SU-DHL-6 (cell line): Measurements from ENCODE around the gene LGALS9.

Experiments used
- H2AFZ ChIP-seq: fragments of 200-600 bp; sonication (generic); 2 replicates; pipeline ENCODE4 v1.6.1; 2014; ENCODE audit warnings: low read depth, mild to moderate bottlenecking, moderate library complexity, mixed read lengths, antibody characterized with exemption, low read length; ENCODE audit not compliant: severe bottlenecking
- H3F3A ChIP-seq: fragments of 200-600 bp; shearing (Covaris generic); 2 replicates; pipeline ENCODE4 v1.6.0; 2016; ENCODE audit warnings: antibody characterized with exemption, mild to moderate bottlenecking; ENCODE audit not compliant: insufficient read depth
- H3K27ac ChIP-seq: fragments of 200-600 bp; sonication (generic); 2 replicates; pipeline ENCODE4 v1.5.1; 2016; ENCODE audit warnings: low read depth, mild to moderate bottlenecking, low read length, moderate library complexity, mixed read lengths
- H3K27me3 ChIP-seq: fragments of 200-600 bp; sonication (generic), shearing (Covaris generic); 2 replicates; pipeline ENCODE4 v1.6.0; 2014; ENCODE audit warnings: mild to moderate bottlenecking, low read length
- H3K36me3 ChIP-seq: fragments of 200-600 bp; sonication (generic); 2 replicates; pipeline ENCODE4 v1.6.1; 2014; ENCODE audit warnings: mild to moderate bottlenecking, low read length, mixed read lengths
- H3K4me2 ChIP-seq: fragments of 300-600, 200-600 bp; shearing (Covaris generic), sonication (generic); 2 replicates; pipeline ENCODE4 v1.6.0; 2014; ENCODE audit warnings: low read length, low read depth, mild to moderate bottlenecking; ENCODE audit not compliant: poor library complexity, severe bottlenecking
- H3K4me3 ChIP-seq: fragments of 200-600 bp; sonication (generic); 2 replicates; pipeline ENCODE4 v1.5.1; 2014; ENCODE audit warnings: antibody characterized with exemption, low read length, mild to moderate bottlenecking, mixed read lengths; ENCODE audit not compliant: insufficient read depth, poor library complexity, severe bottlenecking
- H3K79me2 ChIP-seq: fragments of 200-600 bp; sonication (generic); 2 replicates; pipeline ENCODE4 v1.6.1; 2014; ENCODE audit warnings: mild to moderate bottlenecking, low read length, moderate library complexity; ENCODE audit not compliant: insufficient read depth
- H3K9ac ChIP-seq: fragments of 200-600 bp; sonication (generic); 2 replicates; pipeline ENCODE4 v1.7.0; 2014; ENCODE audit warnings: mild to moderate bottlenecking, low read length
- H3K9me2 ChIP-seq: fragments of 200-600 bp; sonication (generic); replicated peaks from 2 replicates; pipeline ENCODE4 v1.6.1; 2014; ENCODE audit warnings: low read length; ENCODE audit not compliant: insufficient read depth
- H3K9me3 ChIP-seq: fragments of 200-600 bp; sonication (generic); 2 replicates; pipeline ENCODE4 v1.6.1; 2014; ENCODE audit warnings: low read length, mixed read lengths; ENCODE audit not compliant: insufficient read depth
- H4K20me1 ChIP-seq: fragments of 200-600 bp; sonication (generic); 2 replicates; pipeline ENCODE4 v1.6.1; 2014; ENCODE audit warnings: low read depth, mild to moderate bottlenecking, antibody characterized with exemption, low read length, moderate library complexity, mixed read lengths
- EZH2phosphoT487 ChIP-seq: fragments of 200-600 bp; sonication (generic), shearing (Covaris generic); conservative IDR thresholded peaks from 2 replicates; pipeline ENCODE4 v1.6.1; 2018; ENCODE audit warnings: mild to moderate bottlenecking, antibody characterized with exemption, low read length, moderate library complexity, mixed read lengths
- TF ChIP-seq, protein P1 (sequence below): fragments of 200-600 bp; sonication (generic); IDR thresholded peaks from one replicate; pipeline ENCODE4 v1.5.1; 2017; ENCODE audit warnings: antibody characterized with exemption, mild to moderate bottlenecking, low read length, moderate library complexity; ENCODE audit not compliant: insufficient read depth, poor library complexity, severe bottlenecking

LGALS9 gene

DNA sequence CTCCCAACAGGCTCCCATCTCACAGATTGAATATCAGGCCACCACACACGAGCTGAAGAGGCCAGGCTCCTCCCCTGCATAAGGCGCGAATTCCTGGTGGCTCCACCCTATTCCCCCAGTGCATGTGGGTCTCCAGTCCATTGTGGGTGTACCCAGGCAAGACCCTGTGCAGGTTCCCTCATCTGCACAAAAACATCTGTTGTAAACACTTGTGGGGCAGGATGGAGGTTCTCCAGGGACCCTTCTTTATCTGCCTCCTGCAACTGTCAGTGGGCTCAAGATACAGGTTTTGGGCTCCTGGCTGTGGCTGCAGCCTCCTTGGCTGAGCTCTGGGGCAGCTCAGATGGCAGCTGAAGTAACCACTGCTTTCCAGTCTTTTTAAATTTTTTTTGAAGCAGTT lies 17.6 kb upstream of the LGALS9 start:
- Histone ChIP-seq H2AFZ (no peak overlapping the region), H3K9me2 (no peaks in the 10 kb centered on the region), H3F3A (no peaks in the 10 kb centered on the region), H3K9me3 (no peaks in the 10 kb centered on the region), H3K9ac (no peak overlapping the region), H3K27ac (no peak overlapping the region), H3K79me2 (no peaks in the 10 kb centered on the region), H3K27me3 (no peaks in the 10 kb centered on the region), H3K4me3 (no peak overlapping the region), H3K36me3 (no peaks in the 10 kb centered on the region), H3K4me2 (no peak overlapping the region), H4K20me1 (no peaks in the 10 kb centered on the region)
- no peak for TF ChIP-seq EZH2phosphoT487
- TF ChIP-seq, protein P1, sequence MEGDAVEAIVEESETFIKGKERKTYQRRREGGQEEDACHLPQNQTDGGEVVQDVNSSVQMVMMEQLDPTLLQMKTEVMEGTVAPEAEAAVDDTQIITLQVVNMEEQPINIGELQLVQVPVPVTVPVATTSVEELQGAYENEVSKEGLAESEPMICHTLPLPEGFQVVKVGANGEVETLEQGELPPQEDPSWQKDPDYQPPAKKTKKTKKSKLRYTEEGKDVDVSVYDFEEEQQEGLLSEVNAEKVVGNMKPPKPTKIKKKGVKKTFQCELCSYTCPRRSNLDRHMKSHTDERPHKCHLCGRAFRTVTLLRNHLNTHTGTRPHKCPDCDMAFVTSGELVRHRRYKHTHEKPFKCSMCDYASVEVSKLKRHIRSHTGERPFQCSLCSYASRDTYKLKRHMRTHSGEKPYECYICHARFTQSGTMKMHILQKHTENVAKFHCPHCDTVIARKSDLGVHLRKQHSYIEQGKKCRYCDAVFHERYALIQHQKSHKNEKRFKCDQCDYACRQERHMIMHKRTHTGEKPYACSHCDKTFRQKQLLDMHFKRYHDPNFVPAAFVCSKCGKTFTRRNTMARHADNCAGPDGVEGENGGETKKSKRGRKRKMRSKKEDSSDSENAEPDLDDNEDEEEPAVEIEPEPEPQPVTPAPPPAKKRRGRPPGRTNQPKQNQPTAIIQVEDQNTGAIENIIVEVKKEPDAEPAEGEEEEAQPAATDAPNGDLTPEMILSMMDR, result no peak

DNA sequence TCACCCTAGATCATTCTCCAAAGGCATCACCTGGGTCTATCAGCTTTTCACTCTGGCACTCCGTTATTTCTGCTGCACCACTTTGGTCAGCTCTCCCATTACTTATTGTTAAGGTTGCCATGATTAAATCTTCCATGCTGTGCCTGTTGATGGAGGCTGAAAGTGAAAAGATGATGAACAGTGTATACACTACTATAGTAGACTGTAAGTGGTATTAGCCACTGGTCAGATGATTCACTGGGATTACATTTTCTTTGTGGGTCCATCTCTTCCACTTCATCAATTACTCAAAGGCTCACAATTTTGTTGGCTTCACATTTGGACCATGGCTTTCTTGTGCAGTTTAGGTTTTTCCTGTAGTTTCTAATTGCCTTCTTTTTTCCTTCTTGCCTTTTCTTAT lies 15.9 kb upstream of the LGALS9 start:
- Histone ChIP-seq H3K27me3 (no peaks in the 10 kb centered on the region), H3K27ac (no peak overlapping the region), H3F3A (no peaks in the 10 kb centered on the region), H3K4me3 (no peak overlapping the region), H3K9me2 (no peaks in the 10 kb centered on the region), H3K4me2 (no peak overlapping the region), H3K9me3 (no peaks in the 10 kb centered on the region), H2AFZ (no peak overlapping the region), H3K79me2 (no peaks in the 10 kb centered on the region), H4K20me1 (no peaks in the 10 kb centered on the region), H3K9ac (no peak overlapping the region), H3K36me3 (no peaks in the 10 kb centered on the region)
- TF ChIP-seq, protein P1, result no peak
- TF ChIP-seq EZH2phosphoT487, result no peak

DNA sequence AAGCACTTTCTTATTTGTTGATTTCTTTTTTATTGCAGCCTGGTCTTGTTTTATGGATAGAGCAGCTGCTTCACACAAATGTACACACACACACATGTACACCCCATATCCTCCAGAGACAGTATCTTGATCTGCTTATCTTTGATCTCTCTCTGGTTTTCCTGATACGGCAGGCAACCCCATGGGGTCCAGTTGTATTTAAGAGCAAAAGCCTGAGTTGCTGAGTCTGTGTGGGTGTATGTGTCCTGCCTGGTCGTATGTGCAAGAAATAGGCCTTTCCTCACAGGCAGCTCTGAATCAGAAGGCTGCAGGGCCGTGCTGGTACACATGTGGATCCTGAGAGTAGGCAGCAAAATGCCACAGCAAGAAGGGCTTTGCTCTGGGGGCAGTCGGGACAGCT lies 14.6 kb upstream of the LGALS9 start:
- Histone ChIP-seq H3K9ac (no peak overlapping the region), H3K9me3 (no peaks in the 10 kb centered on the region), H3F3A (no peaks in the 10 kb centered on the region), H3K4me2 (no peak overlapping the region), H3K9me2 (no peaks in the 10 kb centered on the region), H3K4me3 (no peak overlapping the region), H4K20me1 (no peaks in the 10 kb centered on the region), H3K27ac (no peak overlapping the region), H2AFZ (no peak overlapping the region), H3K27me3 (no peaks in the 10 kb centered on the region), H3K79me2 (no peaks in the 10 kb centered on the region), H3K36me3 (no peaks in the 10 kb centered on the region)
- no peak for TF ChIP-seq EZH2phosphoT487
- TF ChIP-seq, protein P1, result no peak

DNA sequence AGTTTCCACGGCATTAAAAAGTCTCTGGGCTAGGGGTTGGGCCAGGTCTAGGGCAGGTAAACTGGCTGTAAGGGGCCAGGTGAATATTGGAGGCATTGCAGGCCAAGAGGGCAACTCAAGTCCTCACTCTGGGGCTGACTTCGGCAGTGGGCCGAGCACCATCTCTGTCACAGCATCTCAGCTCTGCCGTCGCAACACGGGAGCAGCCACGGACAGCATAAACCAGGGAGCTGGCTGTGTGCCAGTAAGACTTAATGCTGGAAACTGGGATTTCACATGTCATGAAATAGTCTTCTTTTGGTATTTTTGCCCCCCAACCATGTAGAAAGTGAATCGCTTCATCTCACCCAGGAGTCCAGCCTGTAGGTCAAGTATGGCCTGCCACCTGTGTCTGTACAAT lies 12.6 kb upstream of the LGALS9 start:
- Histone ChIP-seq H3K4me2 (no peak overlapping the region), H4K20me1 (no peaks in the 10 kb centered on the region), H3F3A (no peaks in the 10 kb centered on the region), H3K9ac (no peak overlapping the region), H3K9me3 (no peaks in the 10 kb centered on the region), H2AFZ (no peak overlapping the region), H3K36me3 (no peaks in the 10 kb centered on the region), H3K27me3 (no peaks in the 10 kb centered on the region), H3K9me2 (no peaks in the 10 kb centered on the region), H3K4me3 (no peak overlapping the region), H3K27ac (no peak overlapping the region), H3K79me2 (no peaks in the 10 kb centered on the region)
- no peak for TF ChIP-seq EZH2phosphoT487
- TF ChIP-seq, protein P1, result no peak
